Measurements from ENCODE around the gene TPSB2. TPM values are rescaled to one million over a fixed set of nuclear protein-coding genes. Genes with fewer than 3 reads are reported as not detected.
"Not testable (repeated sequence)": the region's sequence is repeated elsewhere in the genome, so short reads cannot be mapped to it uniquely, and the experiment has no call there.

TPSB2 gene
- total RNA-seq, 2 experiments from 2014 or later, result not detected

- Mint-ChIP-seq H3K4me3 (no peak overlapping the region), H3K27me3 (no peaks in the 10 kb centered on the region), H3K4me1 (no peaks in the 10 kb centered on the region), H3K9me3 (no peaks in the 10 kb centered on the region), H3K36me3 (ENCODE audit: low read depth) (no peaks in the 10 kb centered on the region), H3K27ac (no peak overlapping the region)
- POLR2A ChIA-PET, result no interaction called here
- no peak for DNase-seq
- CTCF ChIA-PET, result no interaction called here
Observed at GRCh38 chr16:1193825-1194581, 36.0 kb downstream of the TPSB2 start.

GRCh38 chr16:1193143-1193824, 36.7 kb downstream of the TPSB2 start:
- ChIA-PET CTCF (no interaction called here), POLR2A (no interaction called here)
- Mint-ChIP-seq H3K4me3 (no peak overlapping the region), H3K27me3 (no peaks in the 10 kb centered on the region), H3K27ac (no peak overlapping the region), H3K4me1 (no peaks in the 10 kb centered on the region), H3K36me3 (ENCODE audit: low read depth) (no peaks in the 10 kb centered on the region), H3K9me3 (no peaks in the 10 kb centered on the region)
- no peak for DNase-seq

GRCh38 chr16:1192384-1193073, 37.5 kb downstream of the TPSB2 start:
- Mint-ChIP-seq H3K27ac (no peak overlapping the region), H3K36me3 (ENCODE audit: low read depth) (no peaks in the 10 kb centered on the region), H3K4me1 (no peaks in the 10 kb centered on the region), H3K4me3 (no peak overlapping the region), H3K9me3 (no peaks in the 10 kb centered on the region), H3K27me3 (no peaks in the 10 kb centered on the region)
- DNase-seq, result no peak
- CTCF ChIA-PET, result no interaction called here
- POLR2A ChIA-PET, result no interaction called here

- H3K4me3 Mint-ChIP-seq; H3K4me1 Mint-ChIP-seq; POLR2A ChIA-PET; CTCF ChIA-PET; DNase-seq; H3K9me3 Mint-ChIP-seq; H3K27me3 Mint-ChIP-seq; H3K36me3 Mint-ChIP-seq (ENCODE audit: low read depth); H3K27ac Mint-ChIP-seq: not testable (repeated sequence)
Observed at GRCh38 chr16:1190789-1191188, 39.2 kb downstream of the TPSB2 start.

DNA sequence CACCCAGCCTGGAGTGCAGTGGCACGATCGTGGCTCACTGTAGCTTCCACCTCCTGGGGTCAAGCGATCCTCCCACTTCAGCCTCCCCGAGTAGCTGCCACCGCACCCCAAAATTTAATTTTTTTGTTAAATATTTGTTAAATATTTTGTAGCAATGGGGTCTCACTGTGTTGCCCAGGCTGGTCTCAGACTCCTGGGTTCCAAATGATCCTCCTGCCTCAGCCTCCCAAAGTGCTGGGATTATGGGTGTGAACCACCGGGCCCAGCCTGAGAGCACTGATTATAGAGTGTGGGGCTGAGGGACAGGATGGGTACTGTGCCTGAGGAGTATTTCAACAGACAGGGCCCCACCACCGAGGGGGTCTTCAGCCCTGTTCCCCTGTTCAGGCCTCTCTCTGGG, 40.5 kb downstream of the TPSB2 start:
- ChIA-PET CTCF (interaction anchor here (1.1 kb wide), 1 partner anchor 86 kb away, joined by 3 read pairs; no protein-coding TSS in a partner anchor), POLR2A (no interaction called here)
- Mint-ChIP-seq H3K4me3 (no peak overlapping the region), H3K9me3 (no peaks in the 10 kb centered on the region), H3K4me1 (no peaks in the 10 kb centered on the region), H3K27me3 (no peaks in the 10 kb centered on the region), H3K36me3 (ENCODE audit: low read depth) (no peaks in the 10 kb centered on the region), H3K27ac (no peak overlapping the region)
- DNase-seq, result no peak

DNA sequence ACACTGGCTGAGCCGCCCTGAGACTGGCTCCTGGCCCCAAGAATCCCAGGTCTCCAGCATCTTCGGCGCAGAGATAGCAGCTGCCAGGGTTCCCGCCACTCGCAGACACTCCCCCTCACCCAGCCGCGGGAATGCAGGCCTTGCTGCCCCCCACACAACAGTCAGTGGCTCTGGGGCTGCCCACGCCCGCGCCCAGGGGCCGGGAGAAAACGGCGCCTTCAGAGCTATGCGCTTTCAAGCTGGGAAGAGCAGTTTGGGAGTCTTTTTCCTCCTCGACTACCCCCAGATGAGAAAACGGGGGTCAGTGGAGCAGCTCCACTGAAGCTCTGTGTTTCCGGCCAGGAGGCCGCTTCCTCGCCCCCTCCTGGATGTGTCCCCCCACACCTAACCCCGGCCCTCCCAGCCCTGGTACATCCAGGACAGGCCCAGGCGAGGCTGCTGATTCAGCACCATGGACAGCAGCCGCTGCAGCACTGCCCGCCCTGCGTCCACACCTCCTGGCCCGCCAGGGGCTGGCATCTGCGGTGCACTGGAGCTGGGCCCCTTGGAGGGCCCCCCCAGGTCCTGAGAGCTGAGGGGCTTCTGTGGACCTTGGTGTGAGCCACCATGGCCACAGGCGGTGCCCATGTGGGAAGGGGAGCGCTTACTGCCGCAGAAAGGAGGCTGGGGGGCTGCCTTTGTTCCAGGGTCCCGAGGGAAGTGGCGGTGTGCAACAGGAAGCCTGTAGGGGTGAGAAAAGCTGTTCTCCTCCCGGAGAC, 41.4 kb downstream of the TPSB2 start:
- peak; percentile 65 for DNase-seq
- H3K27ac Mint-ChIP-seq, result no peak overlapping the region
- no peaks in the 10 kb centered on the region for H3K27me3 Mint-ChIP-seq
- H3K9me3 Mint-ChIP-seq, result no peaks in the 10 kb centered on the region
- H3K4me3 Mint-ChIP-seq, result no peak overlapping the region
- H3K36me3 Mint-ChIP-seq (ENCODE audit: low read depth), result no peaks in the 10 kb centered on the region
- ChIA-PET CTCF (interaction anchor here (1.1 kb wide), 1 partner anchor 85 kb away, joined by 3 read pairs; no protein-coding TSS in a partner anchor), POLR2A (no interaction called here)
- no peaks in the 10 kb centered on the region for H3K4me1 Mint-ChIP-seq

GRCh38 chr16:1185460-1186207, 44.4 kb downstream of the TPSB2 start:
- H3K27ac Mint-ChIP-seq; H3K9me3 Mint-ChIP-seq; POLR2A ChIA-PET; H3K4me3 Mint-ChIP-seq; DNase-seq; H3K4me1 Mint-ChIP-seq; CTCF ChIA-PET; H3K36me3 Mint-ChIP-seq (ENCODE audit: low read depth); H3K27me3 Mint-ChIP-seq: not testable (repeated sequence)

GRCh38 chr16:1184980-1185379, 45.0 kb downstream of the TPSB2 start:
- Mint-ChIP-seq H3K27ac (no peak overlapping the region), H3K36me3 (ENCODE audit: low read depth) (no peaks in the 10 kb centered on the region), H3K4me3 (no peak overlapping the region), H3K9me3 (no peaks in the 10 kb centered on the region), H3K27me3 (no peaks in the 10 kb centered on the region), H3K4me1 (no peaks in the 10 kb centered on the region)
- POLR2A ChIA-PET, result no interaction called here
- CTCF ChIA-PET, result no interaction called here
- no peak for DNase-seq

DNA sequence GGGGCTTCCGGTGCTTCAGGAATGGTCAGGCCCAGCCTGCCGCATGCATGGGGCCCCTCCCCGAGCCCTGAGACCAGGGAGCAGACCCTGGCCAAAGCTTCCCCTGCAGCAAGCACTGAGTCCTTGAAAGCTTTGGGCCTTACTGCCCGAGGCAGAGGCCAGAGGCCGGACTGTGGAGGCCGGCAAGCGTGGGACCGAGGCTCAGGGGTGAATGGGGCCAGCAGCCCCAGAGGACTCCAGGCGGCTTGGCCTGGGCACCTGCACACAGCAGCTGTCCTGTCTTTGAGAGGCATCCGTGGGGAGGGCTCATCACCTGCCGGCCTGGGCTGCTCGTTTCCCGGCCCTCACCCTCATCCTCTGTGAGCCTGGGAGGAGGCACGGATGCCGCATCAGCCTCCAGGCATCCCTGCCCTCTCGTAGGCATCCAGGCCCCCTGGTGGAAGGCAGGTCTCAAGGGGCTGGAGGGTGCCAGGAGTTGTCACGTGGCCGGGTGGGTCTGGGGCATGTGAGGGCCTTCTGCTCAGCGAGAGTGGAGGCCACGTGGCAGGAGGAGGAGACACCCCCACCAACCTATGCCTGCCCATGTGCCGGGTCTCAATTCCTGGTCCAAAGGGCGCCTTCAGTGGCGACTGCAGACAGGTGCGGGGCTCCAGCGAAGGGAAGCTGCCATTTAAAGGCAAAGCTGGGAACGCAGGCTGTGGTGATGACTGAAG, 45.7 kb downstream of the TPSB2 start:
- POLR2A ChIA-PET, result no interaction called here
- Mint-ChIP-seq H3K27me3 (no peaks in the 10 kb centered on the region), H3K4me1 (no peaks in the 10 kb centered on the region), H3K9me3 (no peaks in the 10 kb centered on the region), H3K27ac (no peak overlapping the region), H3K4me3 (no peak overlapping the region), H3K36me3 (ENCODE audit: low read depth) (no peaks in the 10 kb centered on the region)
- no peak for DNase-seq
- CTCF ChIA-PET, result no interaction called here

- H3K36me3 Mint-ChIP-seq (ENCODE audit: low read depth), result no peaks in the 10 kb centered on the region
- H3K27ac Mint-ChIP-seq, result no peak overlapping the region
- CTCF ChIA-PET, result no interaction called here
- no peaks in the 10 kb centered on the region for H3K4me1 Mint-ChIP-seq
- no peaks in the 10 kb centered on the region for H3K27me3 Mint-ChIP-seq
- POLR2A ChIA-PET, result no interaction called here
- no peaks in the 10 kb centered on the region for H3K9me3 Mint-ChIP-seq
- DNase-seq, result no peak
- no peak overlapping the region for H3K4me3 Mint-ChIP-seq
Observed at GRCh38 chr16:1182950-1183907, 46.8 kb downstream of the TPSB2 start.

GRCh38 chr16:1182316-1182671, 47.7 kb downstream of the TPSB2 start:
- Mint-ChIP-seq H3K4me3 (no peak overlapping the region), H3K27ac (no peak overlapping the region), H3K36me3 (ENCODE audit: low read depth) (no peaks in the 10 kb centered on the region), H3K4me1 (no peaks in the 10 kb centered on the region), H3K27me3 (no peaks in the 10 kb centered on the region), H3K9me3 (no peaks in the 10 kb centered on the region)
- DNase-seq, result no peak
- ChIA-PET CTCF (interaction anchor here (1.2 kb wide), 1 partner anchor 15 kb away, joined by 3 read pairs; no protein-coding TSS in a partner anchor), POLR2A (no interaction called here)

Data from activated CD4-positive, alpha-beta T cell treated with anti-CD3 and anti-CD28 coated beads, Interleukin-2, amount 10 ng/mL, durations not matched to agents 7 days and 5 days (primary cell).